Stimulated activated CD8-positive, alpha-beta memory T cell treated with anti-CD3 and anti-CD28 coated beads, Interleukin-15, amount 100 ng/mL, for 48 hours (primary cell): ENCODE measurements around the gene DUSP3.
"Not testable (repeated sequence)": the region's sequence is repeated elsewhere in the genome, so short reads cannot be mapped to it uniquely, and the experiment has no call there.

Source experiments
- DNase-seq, 2 donors: peaks; one replicate each; pipeline ENCODE4 v3.0.0-alpha.2; 2020; ENCODE audit warnings: low read depth in 2 of 2

The DUSP3 gene

GRCh38 chr17:43801844-43802243, 23.1 kb upstream of the DUSP3 start:
- no peak for DNase-seq

- DNase-seq, result no peak
Observed at GRCh38 chr17:43800736-43801135, 22.0 kb upstream of the DUSP3 start.

GRCh38 chr17:43799047-43799446, 20.3 kb upstream of the DUSP3 start:
- no peak for DNase-seq

GRCh38 chr17:43798024-43798423, 19.2 kb upstream of the DUSP3 start:
- DNase-seq, result not testable (repeated sequence)

GRCh38 chr17:43792668-43793067, 13.9 kb upstream of the DUSP3 start:
- not testable (repeated sequence) for DNase-seq

- DNase-seq, result no peak
Observed at GRCh38 chr17:43791589-43791988, 12.8 kb upstream of the DUSP3 start.

GRCh38 chr17:43790311-43790940, 11.6 kb upstream of the DUSP3 start:
- no peak for DNase-seq

- DNase-seq, result no peak
Observed at GRCh38 chr17:43789482-43789881, 10.7 kb upstream of the DUSP3 start.

- DNase-seq, result no peak
Observed at GRCh38 chr17:43788540-43788939, 9.8 kb upstream of the DUSP3 start.

GRCh38 chr17:43787728-43788127, 9.0 kb upstream of the DUSP3 start:
- DNase-seq, result no peak

- no peak for DNase-seq
Observed at GRCh38 chr17:43784628-43785101, 5.9 kb upstream of the DUSP3 start.

- DNase-seq, result no peak
Observed at GRCh38 chr17:43784068-43784467, 5.3 kb upstream of the DUSP3 start.

GRCh38 chr17:43782913-43783680, 4.3 kb upstream of the DUSP3 start:
- no peak for DNase-seq

- DNase-seq, result no peak
Observed at GRCh38 chr17:43780135-43780534, 1.4 kb upstream of the DUSP3 start, which contains the start of gene CFAP97D1. CFAP97D1 (plus strand) TSS chr17:43780435; CDS start chr17:43780463, 28 bp downstream.

- peak in 1 of 2 donors; percentile 9 for DNase-seq
Observed at GRCh38 chr17:43779145-43780125, 658 bp upstream of the DUSP3 start.

GRCh38 chr17:43774304-43775250, 4.2 kb downstream of the DUSP3 start:
- no peak for DNase-seq

- DNase-seq, result no peak
Observed at GRCh38 chr17:43772877-43773648, 5.7 kb downstream of the DUSP3 start.

GRCh38 chr17:43771463-43771862, 7.3 kb downstream of the DUSP3 start:
- no peak for DNase-seq

- no peak for DNase-seq
Observed at GRCh38 chr17:43770957-43771356, 7.8 kb downstream of the DUSP3 start.

- DNase-seq, result no peak
Observed at GRCh38 chr17:43769859-43770258, 8.9 kb downstream of the DUSP3 start.
